Ascending aorta (tissue), 2 donors: ENCODE measurements around the gene CDK9. TPM values are rescaled to one million over a fixed set of nuclear protein-coding genes. Genes with fewer than 3 reads are reported as not detected.

ENCODE experiments used
- DNase-seq, 2 donors: peaks; one replicate each; pipeline ENCODE4 v3.0.0-alpha.2; 2019; ENCODE audit warnings: low spot score in 2 of 2
- H3K27ac ChIP-seq, 2 donors: fragments of 200-600 bp; sonication (generic); one replicate each; pipeline ENCODE4 v1.5.1; 2016 to 2017; ENCODE audit warnings: mild to moderate bottlenecking in 1 of 2
- H3K27me3 ChIP-seq: fragments of 200-600 bp; sonication (generic); one replicate; pipeline ENCODE4 v1.5.1; 2017
- H3K36me3 ChIP-seq, 2 donors: fragments of 200-600 bp; sonication (generic); one replicate each; pipeline ENCODE4 v1.5.1; 2016
- H3K4me1 ChIP-seq, 2 donors: fragments of 200-600 bp; sonication (generic); one replicate each; pipeline ENCODE4 v1.5.1; 2016 to 2017; ENCODE audit warnings: mild to moderate bottlenecking in 1 of 2
- H3K4me3 ChIP-seq, 2 donors: fragments of 200-600 bp; sonication (generic); one replicate each; pipeline ENCODE4 v1.5.1; 2016 to 2017; ENCODE audit warnings: mild to moderate bottlenecking in 1 of 2
- H3K9me3 ChIP-seq, 2 donors: fragments of 200-600 bp; sonication (generic); one replicate each; pipeline ENCODE4 v1.5.1; 2016
- intact Hi-C: fragments of 100-400 bp; cut with DNase I; formaldehyde crosslinking; loops from one replicate; pipeline ENCODE4 v1.15.1; 2023
- total RNA-seq: library from RNA; depleted of rRNA; stranded (reverse); fragments of >200 nt; gene quantifications from one replicate; pipeline ENCODE4 v1.1.0, GENCODE V29; 2016
- TF ChIP-seq, protein P1 (sequence below), 3 experiments: fragments of 200-600 bp in 2 of 3; fragments of 450-650 bp in 1 of 3; sonication (generic) in 2 of 3; IDR thresholded peaks; one replicate each; pipeline ENCODE4 v1.5.1; 2016 to 2019; ENCODE audit warnings: antibody characterized with exemption in 3 of 3, mild to moderate bottlenecking in 1 of 3, moderate library complexity in 1 of 3

Gene CDK9
- total RNA-seq, 1 donor from 2014 or later = 470 TPM

DNA sequence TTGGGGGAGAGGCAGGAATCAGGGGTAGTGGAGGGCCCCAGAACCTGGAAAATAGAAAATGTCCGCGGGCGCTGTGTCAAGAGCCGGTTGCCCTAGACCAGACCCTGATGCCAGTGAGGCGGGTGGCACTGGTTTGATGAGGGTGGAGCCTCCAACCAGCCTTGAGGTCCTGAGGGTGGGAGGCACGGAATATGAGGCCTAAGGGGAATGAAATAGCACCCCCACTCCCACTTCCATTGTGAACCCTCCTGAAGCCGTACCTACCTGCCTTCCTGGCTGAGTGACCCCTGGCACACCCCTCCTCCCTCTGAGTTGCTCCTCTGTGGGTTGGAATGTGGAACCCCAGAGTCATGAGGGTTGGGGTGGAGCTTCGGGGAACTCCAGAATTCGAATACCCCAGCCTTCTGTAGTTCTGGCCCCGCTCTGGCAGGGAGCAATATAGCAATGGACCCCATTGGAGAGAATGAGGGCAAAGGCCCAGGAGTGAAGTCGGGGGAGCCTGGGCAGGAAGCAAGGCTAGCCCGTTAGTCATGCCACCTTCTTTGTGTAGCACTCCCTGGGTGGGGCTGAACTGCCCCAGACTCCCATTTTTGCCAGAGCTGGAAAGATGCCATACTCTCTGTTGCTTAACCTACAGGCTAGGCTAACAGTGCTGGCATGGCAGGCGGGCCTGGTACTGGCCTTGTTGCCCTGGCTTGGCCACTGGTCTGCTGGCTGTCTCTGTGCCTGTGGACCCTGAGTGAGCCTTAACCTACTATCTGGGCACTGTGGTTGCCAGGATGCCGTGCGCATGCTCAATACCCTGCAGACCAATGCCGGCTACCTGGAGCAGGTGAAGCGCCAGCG is 17.9 kb downstream of the CDK9 start:
- intact Hi-C loops = loop anchor here (2.0 to 5.0 kb wide), 3 partner anchors 29 to 113 kb away; partner anchors contain the start of gene ST6GALNAC4
- Histone ChIP-seq H3K4me1 (peaks cover 21 to 31% of the 10 kb centered on the region in 2 donors), H3K9me3 (no peaks in the 10 kb centered on the region), H3K27me3 (no peaks in the 10 kb centered on the region), H3K27ac (peak overlapping the region; percentile 92 to 99), H3K4me3 (peak overlapping the region; percentile 73 to 83), H3K36me3 (peaks cover 23 to 39% of the 10 kb centered on the region in 2 donors)
- TF ChIP-seq, protein P1, sequence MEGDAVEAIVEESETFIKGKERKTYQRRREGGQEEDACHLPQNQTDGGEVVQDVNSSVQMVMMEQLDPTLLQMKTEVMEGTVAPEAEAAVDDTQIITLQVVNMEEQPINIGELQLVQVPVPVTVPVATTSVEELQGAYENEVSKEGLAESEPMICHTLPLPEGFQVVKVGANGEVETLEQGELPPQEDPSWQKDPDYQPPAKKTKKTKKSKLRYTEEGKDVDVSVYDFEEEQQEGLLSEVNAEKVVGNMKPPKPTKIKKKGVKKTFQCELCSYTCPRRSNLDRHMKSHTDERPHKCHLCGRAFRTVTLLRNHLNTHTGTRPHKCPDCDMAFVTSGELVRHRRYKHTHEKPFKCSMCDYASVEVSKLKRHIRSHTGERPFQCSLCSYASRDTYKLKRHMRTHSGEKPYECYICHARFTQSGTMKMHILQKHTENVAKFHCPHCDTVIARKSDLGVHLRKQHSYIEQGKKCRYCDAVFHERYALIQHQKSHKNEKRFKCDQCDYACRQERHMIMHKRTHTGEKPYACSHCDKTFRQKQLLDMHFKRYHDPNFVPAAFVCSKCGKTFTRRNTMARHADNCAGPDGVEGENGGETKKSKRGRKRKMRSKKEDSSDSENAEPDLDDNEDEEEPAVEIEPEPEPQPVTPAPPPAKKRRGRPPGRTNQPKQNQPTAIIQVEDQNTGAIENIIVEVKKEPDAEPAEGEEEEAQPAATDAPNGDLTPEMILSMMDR (IDR thresholded peaks at IDR 0.05) = no peak
- peak in 1 of 2 donors; percentile 88 for DNase-seq

- TF ChIP-seq, protein P1 (IDR thresholded peaks at IDR 0.05) = peak in 1 of 3 experiments; percentile 11
- no peak overlapping the region for H3K4me3 ChIP-seq
- H3K27me3 ChIP-seq = no peaks in the 10 kb centered on the region
- H3K36me3 ChIP-seq = peaks cover 28 to 55% of the 10 kb centered on the region in 2 donors
- peaks cover 21 to 31% of the 10 kb centered on the region in 2 donors for H3K4me1 ChIP-seq
- intact Hi-C loops = no loop called here
- no peak overlapping the region for H3K27ac ChIP-seq
- DNase-seq = no peak
- H3K9me3 ChIP-seq = no peaks in the 10 kb centered on the region
Measured at GRCh38 chr9:127805620-127806019, 19.8 kb downstream of the CDK9 start.

- TF ChIP-seq, protein P1 (IDR thresholded peaks at IDR 0.05) = no peak
- Histone ChIP-seq H3K9me3 (no peaks in the 10 kb centered on the region), H3K4me3 (no peak overlapping the region), H3K27me3 (no peaks in the 10 kb centered on the region), H3K27ac (no peak overlapping the region), H3K36me3 (peaks cover 30 to 67% of the 10 kb centered on the region in 2 donors), H3K4me1 (peaks cover 21 to 28% of the 10 kb centered on the region in 2 donors)
- DNase-seq = no peak
- intact Hi-C loops = no loop called here
Measured at GRCh38 chr9:127806871-127807270, 21.0 kb downstream of the CDK9 start.

DNA sequence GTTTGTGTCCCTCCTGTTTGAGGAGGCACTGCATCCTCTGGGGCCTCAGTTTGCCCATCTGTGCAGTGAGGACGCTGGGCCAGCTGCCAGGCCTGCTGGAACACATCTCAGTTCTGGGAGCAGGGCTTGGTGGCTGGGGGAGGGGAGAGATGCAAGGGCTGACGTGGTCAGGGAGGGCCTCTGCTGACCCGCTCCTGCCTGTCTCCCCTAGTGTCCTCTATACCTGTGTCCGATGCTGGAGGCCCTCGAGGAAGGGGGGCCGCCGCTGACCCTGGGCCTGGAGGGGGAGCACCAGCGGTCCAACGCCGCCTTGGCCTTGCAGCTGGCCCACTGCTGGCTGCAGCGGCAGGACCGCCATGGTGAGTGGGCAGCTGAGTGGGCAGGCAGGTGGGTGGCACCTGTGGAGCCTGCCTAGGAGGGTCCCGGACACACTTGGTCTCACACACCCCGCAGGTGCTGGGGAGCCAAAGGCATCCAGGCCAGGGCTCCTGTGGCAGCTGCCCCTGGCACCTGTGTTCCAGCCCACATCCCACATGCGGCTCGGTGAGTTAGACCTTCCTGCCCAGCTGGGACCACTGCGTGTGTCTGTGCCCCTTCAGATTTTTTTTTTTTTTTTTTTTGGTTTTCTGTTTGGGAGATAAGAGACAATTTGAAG is 22.6 kb downstream of the CDK9 start:
- H3K27ac ChIP-seq = no peak overlapping the region
- H3K27me3 ChIP-seq = no peaks in the 10 kb centered on the region
- no peaks in the 10 kb centered on the region for H3K9me3 ChIP-seq
- no peak overlapping the region for H3K4me3 ChIP-seq
- H3K4me1 ChIP-seq = peaks cover 17 to 22% of the 10 kb centered on the region in 2 donors
- intact Hi-C loops = no loop called here
- peaks cover 45 to 83% of the 10 kb centered on the region in 2 donors for H3K36me3 ChIP-seq
- DNase-seq = no peak
- TF ChIP-seq, protein P1 (IDR thresholded peaks at IDR 0.05) = no peak

- peak overlapping the region in 1 of 2 donors; percentile 41 for H3K27ac ChIP-seq
- H3K9me3 ChIP-seq = no peaks in the 10 kb centered on the region
- H3K4me1 ChIP-seq = peaks cover 11 to 17% of the 10 kb centered on the region in 2 donors
- H3K36me3 ChIP-seq = peaks cover 51 to 89% of the 10 kb centered on the region in 2 donors
- intact Hi-C loops = no loop called here
- TF ChIP-seq, protein P1 (IDR thresholded peaks at IDR 0.05) = no peak
- DNase-seq = no peak
- no peak overlapping the region for H3K4me3 ChIP-seq
- no peaks in the 10 kb centered on the region for H3K27me3 ChIP-seq
Measured at GRCh38 chr9:127809002-127809539, 23.2 kb downstream of the CDK9 start.
